GM19468 (cell line): Measurements from ENCODE around the gene NTN1.

Experiments
- ATAC-seq: cut with Tn5 transposase; IDR thresholded peaks from one replicate; pipeline ENCODE4 v1.9.1; 2021; ENCODE audit warnings: mild to moderate bottlenecking, moderate library complexity, moderate number of reproducible peaks; ENCODE audit not compliant: unreplicated experiment; ENCODE audit errors: extremely low read depth

The NTN1 gene

GRCh38 chr17:9237661-9238301, 216.5 kb downstream of the NTN1 start:
- no peak for ATAC-seq

GRCh38 chr17:9238340-9239245, 217.3 kb downstream of the NTN1 start:
- ATAC-seq = no peak

GRCh38 chr17:9239246-9239792, 218.0 kb downstream of the NTN1 start:
- ATAC-seq = no peak

- no peak for ATAC-seq
These were observed 218.7 kb downstream of the NTN1 start for GRCh38 chr17:9239793-9240658.

GRCh38 chr17:9240659-9241370, 219.5 kb downstream of the NTN1 start:
- no peak for ATAC-seq

- ATAC-seq = no peak
These were observed 220.0 kb downstream of the NTN1 start for GRCh38 chr17:9241371-9241712.

- no peak for ATAC-seq
These were observed 220.6 kb downstream of the NTN1 start for GRCh38 chr17:9241774-9242496.

GRCh38 chr17:9242497-9242881, 221.2 kb downstream of the NTN1 start:
- ATAC-seq = no peak

- ATAC-seq = no peak
These were observed 221.7 kb downstream of the NTN1 start for GRCh38 chr17:9242983-9243382.

- ATAC-seq = no peak
These were observed 223.0 kb downstream of the NTN1 start for GRCh38 chr17:9244066-9245052.

- no peak for ATAC-seq
These were observed 226.2 kb downstream of the NTN1 start for GRCh38 chr17:9247401-9247938.

- no peak for ATAC-seq
These were observed 228.1 kb downstream of the NTN1 start for GRCh38 chr17:9249245-9249953.

GRCh38 chr17:9251273-9251672, 230.0 kb downstream of the NTN1 start:
- ATAC-seq = no peak

- no peak for ATAC-seq
These were observed 232.0 kb downstream of the NTN1 start for GRCh38 chr17:9253308-9253707.

GRCh38 chr17:9254841-9255240, 233.5 kb downstream of the NTN1 start:
- ATAC-seq = no peak

GRCh38 chr17:9255833-9256232, 234.5 kb downstream of the NTN1 start:
- no peak for ATAC-seq

GRCh38 chr17:9256361-9256750, 235.0 kb downstream of the NTN1 start:
- no peak for ATAC-seq
